HG03342 (cell line): Measurements from ENCODE around the gene H2AZ2.
"Not testable (repeated sequence)": the region's sequence is repeated elsewhere in the genome, so short reads cannot be mapped to it uniquely, and the experiment has no call there.

Experiments
- ATAC-seq: cut with Tn5 transposase; IDR thresholded peaks from one replicate; pipeline ENCODE4 v1.9.1; 2021; ENCODE audit warnings: mild to moderate bottlenecking, moderate library complexity; ENCODE audit not compliant: unreplicated experiment

H2AZ2 gene

GRCh38 chr7:44823255-44823781, 24.6 kb downstream of the H2AZ2 start:
- ATAC-seq = no peak

GRCh38 chr7:44819292-44819691, 28.6 kb downstream of the H2AZ2 start:
- ATAC-seq = no peak

- ATAC-seq = no peak
Observed at GRCh38 chr7:44814919-44815318, 33.0 kb downstream of the H2AZ2 start.

DNA sequence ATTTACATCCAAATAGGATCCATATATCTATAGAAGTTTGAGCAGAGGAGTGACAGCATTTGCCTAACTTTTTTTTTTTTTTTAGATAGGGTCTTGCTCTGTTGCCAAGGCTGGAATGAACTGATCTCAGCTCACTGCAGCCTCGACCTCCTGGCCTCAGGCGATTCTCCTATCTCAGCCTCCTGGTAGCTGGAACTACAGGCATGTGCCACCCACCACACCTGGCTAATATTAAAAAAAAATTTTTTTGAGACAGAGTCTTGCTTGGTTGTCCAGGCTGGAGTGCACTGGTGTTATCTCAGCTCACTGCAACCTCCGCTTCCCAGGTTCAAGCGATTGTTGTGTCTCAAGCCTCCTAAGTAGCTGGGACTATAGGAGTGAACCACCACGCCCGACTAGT, 36.3 kb downstream of the H2AZ2 start:
- ATAC-seq = no peak

DNA sequence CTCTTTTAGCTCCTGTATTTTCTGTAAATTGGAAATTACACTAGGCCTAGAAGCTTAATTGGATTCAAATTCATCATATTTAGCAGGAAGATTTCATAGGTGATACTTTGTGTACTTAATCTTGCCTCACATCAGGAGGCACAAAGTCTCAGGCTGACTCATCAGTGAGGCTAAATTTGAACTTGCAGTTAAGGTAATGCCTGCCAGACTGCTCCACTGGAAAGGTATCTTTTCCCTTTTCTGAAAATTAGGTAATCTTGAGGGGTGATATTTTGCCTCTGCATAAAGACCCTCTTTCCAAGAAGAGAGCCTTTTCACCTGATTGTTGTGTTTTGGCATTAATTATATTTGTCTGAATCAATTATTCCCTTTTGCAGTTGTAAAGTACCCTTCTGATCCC, 36.8 kb downstream of the H2AZ2 start:
- ATAC-seq = no peak

GRCh38 chr7:44808914-44809393, 38.9 kb downstream of the H2AZ2 start:
- ATAC-seq = no peak

GRCh38 chr7:44805950-44806349, 41.9 kb downstream of the H2AZ2 start:
- no peak for ATAC-seq

- not testable (repeated sequence) for ATAC-seq
Observed at GRCh38 chr7:44803828-44804519, 43.9 kb downstream of the H2AZ2 start.

DNA sequence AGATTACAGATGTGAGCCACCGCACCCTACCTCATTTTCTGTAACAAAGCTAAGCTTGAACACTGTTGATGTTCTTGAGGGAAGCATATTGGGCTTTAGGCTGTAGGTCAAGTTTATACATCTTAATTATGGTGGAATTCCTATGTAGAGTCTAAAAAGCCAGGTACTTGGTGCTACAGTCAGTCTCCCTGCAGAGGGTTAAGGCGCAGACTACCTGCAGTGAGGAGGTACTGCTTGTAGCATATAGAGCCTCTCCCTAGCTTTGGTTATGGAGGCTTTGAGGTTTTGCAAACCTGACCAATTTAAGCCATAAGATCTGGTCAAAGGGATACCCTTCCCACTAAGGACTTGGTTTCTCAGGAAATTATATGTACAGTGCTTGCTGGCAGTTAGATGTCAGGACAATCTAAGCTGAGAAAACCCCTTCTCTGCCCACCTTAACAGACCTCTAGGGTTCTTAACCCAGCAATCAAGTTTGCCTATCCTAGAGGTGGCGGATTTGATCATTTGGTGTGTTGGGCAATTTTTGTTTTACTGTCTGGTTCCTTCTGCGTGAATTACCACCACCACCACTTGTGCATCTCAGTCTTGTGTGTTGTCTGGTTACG, 45.4 kb downstream of the H2AZ2 start:
- no peak for ATAC-seq

DNA sequence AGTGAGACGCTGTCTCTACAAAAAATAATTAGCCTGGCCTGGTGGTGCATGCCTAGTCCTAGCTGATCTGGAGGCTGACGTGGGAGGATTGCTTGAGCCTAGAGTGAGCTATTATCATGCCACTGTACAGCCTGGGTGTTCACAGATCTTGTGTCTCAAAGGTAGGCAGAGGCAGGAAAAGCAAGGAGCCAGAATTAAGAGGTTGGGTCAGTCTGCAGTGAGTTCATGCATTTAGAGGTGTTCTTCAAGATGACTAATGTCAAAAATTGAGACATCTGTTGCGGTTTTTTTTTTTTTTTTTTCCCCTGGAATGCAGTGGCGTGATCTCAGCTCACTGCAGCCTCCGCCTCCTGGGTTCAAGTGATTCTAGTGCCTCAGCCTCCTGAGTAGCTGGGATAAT, 46.0 kb downstream of the H2AZ2 start:
- no peak for ATAC-seq

GRCh38 chr7:44799939-44800338, 47.9 kb downstream of the H2AZ2 start:
- no peak for ATAC-seq

- no peak for ATAC-seq
Observed at GRCh38 chr7:44798649-44799305, 49.1 kb downstream of the H2AZ2 start.

- peak; percentile 51 for ATAC-seq
Observed at GRCh38 chr7:44797329-44798258, 50.3 kb downstream of the H2AZ2 start.

DNA sequence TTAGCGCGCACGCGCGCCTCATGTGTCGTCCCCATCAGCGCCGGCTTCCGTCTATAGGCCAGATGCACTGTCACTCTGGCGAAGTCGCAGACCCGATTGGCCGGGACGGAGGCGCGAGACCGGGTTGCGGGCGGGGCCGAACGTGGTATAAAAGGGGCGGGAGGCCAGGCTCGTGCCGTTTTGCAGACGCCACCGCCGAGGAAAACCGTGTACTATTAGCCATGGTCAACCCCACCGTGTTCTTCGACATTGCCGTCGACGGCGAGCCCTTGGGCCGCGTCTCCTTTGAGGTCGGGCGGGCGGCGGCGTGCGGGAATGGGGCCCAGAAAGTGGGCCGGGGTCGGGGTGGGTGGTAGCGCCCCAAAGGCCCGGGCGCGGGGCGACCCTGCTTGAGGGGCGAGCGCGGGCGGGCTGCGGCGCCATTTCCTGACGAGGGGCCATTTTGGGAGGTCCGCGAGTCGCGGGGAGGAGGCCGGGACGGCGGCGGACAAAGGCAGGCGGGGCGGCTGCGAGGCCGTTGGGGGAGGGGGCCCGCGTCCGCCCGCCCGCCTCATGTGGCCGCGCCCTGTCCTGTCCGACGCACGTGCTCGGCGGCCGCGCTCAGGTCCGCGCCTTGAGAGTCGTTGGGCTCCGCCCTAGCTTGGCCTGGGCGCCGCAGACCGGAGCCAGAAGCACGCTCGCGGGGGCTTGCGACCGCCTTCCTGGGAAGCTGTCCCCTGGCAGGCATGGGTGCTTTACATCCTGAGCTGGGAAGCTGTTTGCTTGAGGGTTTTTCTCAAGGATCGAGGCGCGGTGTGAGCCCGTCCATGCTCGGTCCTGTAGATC, 51.2 kb downstream of the H2AZ2 start, which contains the start of gene PPIA:
Gene PPIA (plus strand): TSS at position 178 of the 825 bp plus-strand sequence. CDS start 44 bp downstream, at position 222.
- ATAC-seq = peak; percentile 84

DNA sequence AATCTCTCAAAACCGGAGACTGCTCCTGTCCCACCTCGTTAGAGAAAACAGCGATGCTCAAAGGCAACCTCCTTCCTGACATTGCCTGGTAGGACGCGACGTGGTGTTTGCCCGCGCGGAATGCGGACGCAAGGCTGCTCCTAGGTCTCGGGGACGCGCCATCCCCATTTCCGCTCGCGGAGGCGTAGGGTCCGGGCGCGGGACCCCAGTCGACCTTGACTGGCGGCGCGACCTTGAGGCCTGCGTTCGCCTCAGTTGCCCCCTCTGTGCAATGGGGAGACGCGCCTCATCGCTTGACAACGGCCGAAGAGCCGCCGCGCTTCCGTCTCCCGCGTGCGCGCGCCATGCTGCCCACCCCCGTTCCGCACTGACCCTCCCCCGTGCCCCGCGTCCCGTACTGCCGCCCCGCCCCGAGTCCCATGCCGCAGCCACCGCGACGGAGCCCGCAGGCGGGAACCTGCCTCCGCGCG, 51.8 kb downstream of the H2AZ2 start:
- peak; percentile 22 for ATAC-seq

DNA sequence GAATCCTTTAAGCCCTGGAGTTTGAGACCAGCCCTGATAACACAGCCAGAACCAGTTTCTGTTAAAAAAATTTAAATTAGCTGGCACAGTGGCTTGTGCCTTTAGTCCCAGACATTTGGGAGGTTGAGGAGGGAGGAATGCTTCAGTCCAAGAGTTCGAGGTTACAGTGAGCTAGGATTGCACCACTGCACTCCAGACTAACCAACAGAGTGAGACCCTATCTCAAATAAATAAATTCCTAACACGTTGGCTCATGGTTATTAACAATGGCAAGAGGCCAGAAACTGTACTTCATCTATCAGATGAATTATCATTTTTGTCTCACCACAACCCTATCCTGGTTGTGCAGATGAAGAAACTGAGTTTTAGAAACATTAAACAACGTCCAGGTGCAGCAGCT, 53.6 kb downstream of the H2AZ2 start:
- ATAC-seq = no peak

DNA sequence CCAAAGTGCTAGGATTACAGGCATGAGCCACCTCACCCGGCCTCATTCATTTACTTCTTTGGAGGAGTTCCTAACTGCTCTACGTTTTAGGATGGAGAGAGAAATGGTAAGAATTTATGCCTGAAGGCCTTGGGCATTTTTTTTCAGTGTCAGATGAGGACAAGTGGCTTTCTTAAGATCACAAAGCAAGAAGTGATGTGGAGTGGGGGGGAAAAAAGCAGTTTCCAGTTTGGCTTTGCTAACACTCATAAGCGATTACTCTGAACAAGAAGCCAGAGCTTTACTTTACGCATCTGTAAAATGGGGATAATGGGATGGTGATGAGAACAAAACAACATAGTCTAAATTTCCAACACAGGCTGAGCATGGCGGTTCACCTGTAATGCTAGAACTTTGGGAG, 54.0 kb downstream of the H2AZ2 start:
- no peak for ATAC-seq

GRCh38 chr7:44791278-44792219, 56.3 kb downstream of the H2AZ2 start:
- ATAC-seq = no peak

GRCh38 chr7:44789990-44790389, 57.9 kb downstream of the H2AZ2 start:
- no peak for ATAC-seq
